Measurements from ENCODE around the gene EMD. TPM values are rescaled to one million over a fixed set of nuclear protein-coding genes. Genes with fewer than 3 reads are reported as not detected.
"Not testable (repeated sequence)": the region's sequence is repeated elsewhere in the genome, so short reads cannot be mapped to it uniquely, and the experiment has no call there.

The EMD gene
- 61.2 and 64.1 TPM in 2 replicates for total RNA-seq

GRCh38 chrX:154378799-154379568, at the start of gene EMD:
Gene EMD (plus strand): TSS chrX:154379295. CDS start chrX:154379485, 190 bp downstream.
- DNase-seq (ENCODE audit: extremely low read depth, low read depth, low spot score), result no peak

DNA sequence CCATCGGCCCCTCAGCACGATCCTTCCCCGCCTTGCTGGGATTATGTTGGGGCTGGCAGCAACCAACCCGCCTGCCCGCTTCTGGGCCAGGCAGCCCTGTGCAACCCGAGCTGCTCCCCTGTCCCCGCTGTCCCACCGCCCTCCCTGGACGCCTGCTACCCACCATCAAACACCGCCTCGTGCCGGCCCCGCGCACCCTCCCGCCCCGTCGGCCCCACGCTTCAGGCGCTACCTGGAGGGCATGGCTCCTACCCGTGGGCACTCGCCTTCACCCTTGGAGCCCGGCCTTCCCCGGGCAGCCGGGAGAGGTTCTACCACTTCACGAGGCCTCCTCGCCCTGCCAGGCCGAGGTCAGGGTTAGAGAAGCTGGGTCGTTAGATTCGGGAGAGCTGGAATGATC, 46.5 kb upstream of the EMD start:
- no peak for DNase-seq (ENCODE audit: extremely low read depth, low read depth, low spot score)

DNA sequence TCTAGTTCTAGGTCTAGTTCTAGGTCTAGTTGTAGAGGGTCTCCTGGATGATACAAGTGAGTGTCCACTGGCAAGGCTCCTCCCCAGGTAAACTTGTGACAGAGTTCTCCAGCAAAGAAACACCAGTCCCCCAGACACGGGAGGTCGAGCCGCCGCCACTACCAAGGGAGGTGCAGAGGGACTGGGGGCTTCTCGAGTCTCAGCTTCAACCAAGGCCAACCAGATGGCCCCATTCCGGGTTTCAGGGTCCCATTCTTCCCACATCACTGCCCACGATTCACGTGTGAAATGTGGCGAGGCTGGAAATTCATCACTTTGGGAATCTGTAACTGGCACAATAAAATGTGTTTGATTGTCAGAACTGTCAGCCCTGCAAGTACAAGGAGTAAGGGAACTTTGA, 46.0 kb upstream of the EMD start:
- no peak for DNase-seq (ENCODE audit: extremely low read depth, low read depth, low spot score)

GRCh38 chrX:154333837-154334271, 45.2 kb upstream of the EMD start:
- DNase-seq (ENCODE audit: extremely low read depth, low read depth, low spot score), result no peak

DNA sequence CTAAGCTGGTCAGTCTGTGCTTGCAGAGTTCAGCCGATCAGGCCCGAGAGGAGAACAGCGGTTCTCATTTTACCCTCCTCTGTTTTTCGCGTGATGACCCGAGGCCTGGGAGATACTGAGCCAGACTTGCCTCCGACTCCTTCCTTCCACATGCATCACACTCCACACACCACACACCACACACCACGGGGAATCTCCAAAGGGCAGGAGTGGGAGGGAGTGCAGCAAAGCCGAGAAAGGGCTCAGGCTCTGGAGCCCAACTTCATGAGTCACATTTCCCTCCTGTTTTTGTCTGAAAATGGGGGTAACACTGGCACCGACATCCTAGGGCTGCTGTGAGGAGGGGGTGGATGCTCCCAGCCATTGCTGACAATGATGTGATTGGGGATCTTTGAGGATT, 44.6 kb upstream of the EMD start:
- DNase-seq (ENCODE audit: extremely low read depth, low read depth, low spot score), result no peak

- not testable (repeated sequence) for DNase-seq (ENCODE audit: extremely low read depth, low read depth, low spot score)
These were observed 37.4 kb upstream of the EMD start for GRCh38 chrX:154341399-154342298.

- DNase-seq (ENCODE audit: extremely low read depth, low read depth, low spot score), result not testable (repeated sequence)
These were observed 36.0 kb upstream of the EMD start for GRCh38 chrX:154343063-154343462.

DNA sequence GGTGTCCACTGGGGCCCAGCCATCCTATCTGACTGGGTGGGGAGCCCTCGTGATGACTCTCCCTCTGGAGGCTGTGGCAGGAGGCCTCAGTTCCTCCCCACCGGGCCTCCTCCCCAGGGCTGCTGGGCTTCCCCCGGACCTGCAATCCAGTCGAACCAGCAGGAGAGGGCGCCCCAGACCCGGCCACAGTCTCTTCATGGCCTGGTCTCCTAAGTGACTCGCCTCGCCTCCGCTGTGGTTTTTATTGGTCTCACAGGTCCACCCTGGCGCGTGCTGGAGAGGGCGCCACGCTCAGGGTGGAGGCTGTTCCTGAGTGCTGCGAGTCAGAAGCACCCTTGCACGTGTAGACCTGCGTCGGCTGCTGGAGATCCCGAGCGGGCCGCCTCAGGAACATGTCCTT, 35.5 kb upstream of the EMD start:
- not testable (repeated sequence) for DNase-seq (ENCODE audit: extremely low read depth, low read depth, low spot score)

DNA sequence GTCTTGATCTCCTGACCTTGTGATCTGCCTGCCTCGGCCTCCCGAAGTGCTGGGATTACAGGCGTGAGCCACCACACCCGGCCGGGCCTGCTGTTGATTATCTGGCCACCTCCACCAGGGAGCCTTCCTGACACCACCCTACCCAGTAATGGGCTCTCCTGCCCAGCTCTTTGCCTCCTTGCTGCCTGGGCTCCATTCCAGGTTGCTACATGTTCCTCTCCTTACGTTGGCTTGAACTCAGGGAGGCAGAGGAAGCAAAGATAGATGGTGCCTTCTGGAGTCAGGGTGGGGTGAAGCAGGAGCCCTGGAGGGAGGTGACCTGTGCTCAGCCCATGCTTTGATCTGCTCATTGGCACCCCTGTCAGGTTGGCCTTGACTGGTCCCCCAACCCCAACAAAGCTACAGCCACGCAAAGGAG, 31.0 kb upstream of the EMD start:
- DNase-seq (ENCODE audit: extremely low read depth, low read depth, low spot score), result no peak

DNA sequence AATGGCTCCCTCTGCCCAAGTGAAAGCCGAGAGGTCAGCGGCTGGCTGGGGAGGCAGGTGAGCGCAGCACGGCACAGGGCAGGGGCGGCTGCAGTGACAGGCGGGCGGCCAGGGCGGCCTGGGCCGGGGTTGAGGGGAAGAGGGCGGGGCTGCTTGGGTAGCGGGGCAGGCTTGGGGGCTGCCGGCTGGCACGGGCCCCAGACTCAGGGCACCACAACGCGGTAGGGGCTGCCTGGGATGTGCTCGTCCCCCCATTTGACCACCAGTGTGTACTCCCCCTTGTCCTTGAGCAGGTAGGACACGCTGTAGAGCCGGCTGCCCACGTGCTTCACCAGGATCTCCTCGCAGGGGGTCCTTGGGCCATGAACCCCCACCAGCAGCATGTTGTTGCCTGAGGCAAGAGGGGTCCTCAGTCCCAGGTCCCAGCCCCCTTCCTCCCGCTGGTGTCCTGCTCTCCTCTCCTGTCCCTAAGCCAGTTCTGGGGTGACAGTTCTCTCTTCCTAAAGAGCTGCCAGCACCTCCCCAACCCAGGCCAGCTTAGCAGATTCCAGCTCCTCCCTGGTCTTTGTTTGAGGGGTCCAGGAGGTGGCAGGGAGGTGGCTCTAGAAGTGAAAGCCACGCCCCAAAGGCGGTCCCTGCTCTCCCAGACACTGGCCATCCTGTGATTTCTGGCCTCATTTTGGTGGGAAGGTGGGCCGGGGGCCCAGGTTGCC, 30.3 kb upstream of the EMD start:
- DNase-seq (ENCODE audit: extremely low read depth, low read depth, low spot score), result no peak

DNA sequence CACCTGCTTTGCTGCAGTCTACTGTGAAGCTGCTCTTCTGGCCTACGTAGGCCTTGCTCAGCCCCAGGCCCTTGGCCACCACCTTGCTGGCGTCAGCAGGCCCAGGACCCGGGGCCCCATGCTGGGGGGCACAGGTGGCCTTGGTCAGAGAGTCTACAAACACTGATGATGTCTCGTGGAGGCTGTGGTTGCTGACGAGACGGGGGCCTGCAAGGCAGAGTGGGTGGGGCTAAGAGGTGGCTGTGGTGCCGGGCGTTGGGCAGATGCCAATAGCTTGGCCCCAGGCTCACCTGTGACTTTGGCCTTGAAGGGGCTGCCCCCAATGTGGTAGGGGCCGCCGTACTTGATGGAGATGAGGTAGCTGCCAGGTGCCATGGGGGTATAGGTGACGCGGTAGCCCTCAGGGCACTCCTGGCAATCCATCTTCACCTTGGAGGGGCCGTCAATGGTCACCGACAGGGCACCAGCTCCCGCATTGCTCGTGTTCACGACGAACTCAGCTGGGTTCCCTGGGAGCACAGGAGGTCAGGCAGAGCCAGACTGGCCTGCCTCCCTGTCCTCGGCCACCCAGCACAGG, 29.6 kb upstream of the EMD start:
- no peak for DNase-seq (ENCODE audit: extremely low read depth, low read depth, low spot score)

- no peak for DNase-seq (ENCODE audit: extremely low read depth, low read depth, low spot score)
These were observed 29.1 kb upstream of the EMD start for GRCh38 chrX:154349979-154350378.

DNA sequence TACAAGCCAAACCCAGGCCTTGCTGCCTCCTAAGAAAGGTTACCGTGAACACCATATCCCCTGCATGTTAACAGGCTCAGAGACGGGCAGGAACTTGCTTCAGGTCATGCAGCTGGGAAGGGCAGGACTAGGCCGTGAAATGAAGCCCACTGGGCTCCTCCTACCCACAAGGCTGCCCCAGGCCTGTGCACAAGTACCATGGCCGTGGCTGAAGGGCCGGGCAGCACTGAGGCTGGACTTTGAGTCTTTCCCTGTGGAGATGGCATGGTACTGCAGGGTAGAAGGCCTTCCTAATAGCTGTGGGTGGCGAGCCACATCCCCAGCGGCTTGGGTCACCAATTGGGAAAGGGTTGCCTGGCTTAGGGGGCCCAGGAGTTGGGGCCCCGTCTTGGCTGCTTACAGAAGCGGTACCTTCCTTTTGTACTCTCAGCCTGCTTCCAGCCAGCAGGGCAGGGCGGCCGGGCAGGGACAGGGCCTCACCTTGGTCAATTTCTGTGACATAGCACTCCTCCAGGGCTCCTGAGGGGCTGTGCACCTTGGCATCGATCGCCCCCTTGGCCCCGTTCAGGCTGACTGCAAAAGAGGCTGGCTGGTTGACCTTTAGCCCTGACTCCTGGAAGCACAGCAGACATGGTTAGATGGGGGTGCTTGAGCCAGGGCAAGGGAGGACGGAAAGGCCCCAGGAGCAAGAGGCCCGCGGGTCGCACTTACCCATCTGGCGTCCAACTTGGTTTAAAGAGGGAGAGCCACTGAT, 28.5 kb upstream of the EMD start:
- DNase-seq (ENCODE audit: extremely low read depth, low read depth, low spot score), result no peak

DNA sequence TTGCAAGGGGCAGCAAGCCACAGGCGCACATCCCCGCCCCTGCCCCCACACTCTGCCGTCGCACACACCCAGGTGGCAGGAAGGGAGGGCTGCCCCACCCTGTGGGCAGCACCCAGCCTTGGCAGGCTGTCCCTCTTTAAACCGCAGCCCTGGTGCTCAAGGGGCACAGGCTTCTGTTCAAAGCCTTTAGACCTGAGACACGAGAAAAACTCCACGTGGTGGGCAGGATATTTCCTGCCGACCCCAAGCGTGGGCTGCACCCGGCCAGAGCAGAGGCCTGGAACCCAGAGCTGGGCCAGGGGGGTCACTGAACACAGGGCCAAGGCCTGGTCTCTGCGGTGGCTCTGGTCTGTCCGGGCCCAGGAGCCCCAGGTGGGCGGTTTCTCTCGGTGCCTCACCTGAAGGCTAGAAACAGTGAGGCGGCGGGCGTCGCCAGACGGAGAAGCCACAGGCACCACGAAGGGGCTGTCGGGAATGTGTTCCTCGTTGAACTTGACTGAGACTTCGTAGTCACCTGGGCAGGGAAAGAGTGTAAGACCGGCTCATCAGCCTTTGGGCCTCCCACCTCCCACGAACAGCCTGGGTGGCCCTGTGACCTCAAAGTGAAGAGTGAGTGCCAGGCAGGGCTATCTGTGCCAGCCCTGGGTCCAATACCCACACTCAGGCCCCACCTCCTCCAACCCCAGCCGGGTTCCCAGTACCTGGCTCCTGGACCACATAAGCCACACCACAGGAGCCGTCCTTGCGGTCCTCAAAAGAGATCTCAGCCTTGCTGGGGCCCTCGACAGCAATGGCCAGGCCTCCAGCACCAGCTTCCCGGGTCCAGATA, 27.7 kb upstream of the EMD start:
- DNase-seq (ENCODE audit: extremely low read depth, low read depth, low spot score), result no peak

GRCh38 chrX:154352012-154352401, 27.1 kb upstream of the EMD start:
- no peak for DNase-seq (ENCODE audit: extremely low read depth, low read depth, low spot score)

- no peak for DNase-seq (ENCODE audit: extremely low read depth, low read depth, low spot score)
These were observed 26.6 kb upstream of the EMD start for GRCh38 chrX:154352466-154352865.

- no peak for DNase-seq (ENCODE audit: extremely low read depth, low read depth, low spot score)
These were observed 25.8 kb upstream of the EMD start for GRCh38 chrX:154353172-154353843.

DNA sequence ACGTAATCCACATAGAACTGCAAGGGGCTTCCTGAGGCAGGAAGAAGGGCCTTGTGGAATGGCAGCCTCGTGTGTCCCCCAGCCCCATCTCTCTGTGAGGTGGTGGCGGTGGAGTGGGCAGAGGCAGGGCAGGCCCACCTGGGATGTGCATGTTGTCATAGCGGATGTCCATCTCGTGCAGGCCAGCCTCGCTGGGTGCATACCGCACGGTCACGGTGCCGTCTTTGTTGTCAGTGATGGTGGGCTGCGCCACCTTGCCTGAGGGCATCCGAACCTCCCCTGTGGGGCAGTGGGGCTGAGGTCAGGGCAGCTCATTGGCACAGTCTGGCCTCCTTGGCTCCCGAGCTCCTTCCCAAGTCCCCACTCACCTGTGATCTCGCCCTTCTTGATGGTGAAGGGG, 25.1 kb upstream of the EMD start:
- DNase-seq (ENCODE audit: extremely low read depth, low read depth, low spot score), result no peak

DNA sequence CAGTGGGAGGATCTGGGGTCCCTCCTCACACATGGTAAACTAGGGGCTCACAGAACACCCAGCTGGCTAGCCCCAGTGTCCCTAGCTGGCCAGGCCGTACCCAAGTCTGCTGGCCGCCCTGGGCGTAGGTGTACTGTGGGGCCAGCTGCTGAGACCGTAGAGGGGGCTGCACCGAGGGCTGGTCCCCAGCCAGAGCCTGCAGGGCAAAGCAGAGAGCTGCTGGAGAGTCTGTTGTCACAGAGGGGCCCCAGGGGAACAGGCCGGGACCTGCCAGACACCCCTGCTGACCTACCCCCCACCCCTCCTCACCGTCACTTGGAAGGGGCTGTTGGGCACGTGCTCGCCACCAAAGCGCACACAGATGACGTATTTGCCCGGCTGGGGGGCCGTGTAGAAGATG, 24.6 kb upstream of the EMD start:
- DNase-seq (ENCODE audit: extremely low read depth, low read depth, low spot score), result no peak
